Mesenchymal stem cell (in vitro differentiated cells and primary cell): ENCODE measurements around the gene DNAJC15.

Experiments used
- DNase-seq: peaks from one replicate; pipeline ENCODE4 v3.0.0-alpha.2; 2013
- H2AFZ ChIP-seq: one replicate; pipeline ENCODE4 v1.6.1; 2013; ENCODE audit warnings: low read depth, mild to moderate bottlenecking, control low read depth, inconsistent platforms, low read length, moderate library complexity
- H2AK5ac ChIP-seq: 2 replicates; pipeline ENCODE4 v1.6.1; 2013; ENCODE audit warnings: low read length, moderate library complexity, mild to moderate bottlenecking, inconsistent platforms; ENCODE audit not compliant: severe bottlenecking
- H2BK120ac ChIP-seq: one replicate; pipeline ENCODE4 v1.6.1; 2013; ENCODE audit warnings: low read depth, mild to moderate bottlenecking, inconsistent platforms, low read length, moderate library complexity
- H2BK12ac ChIP-seq, 2 experiments: one replicate each; pipeline ENCODE4 v1.6.1; 2013; ENCODE audit warnings: inconsistent platforms in 2 of 2, low read length in 2 of 2, mild to moderate bottlenecking in 2 of 2, moderate library complexity in 2 of 2, control low read depth in 1 of 2
- H2BK15ac ChIP-seq: one replicate; pipeline ENCODE4 v1.6.1; 2013; ENCODE audit warnings: mild to moderate bottlenecking, low read depth, inconsistent platforms; ENCODE audit not compliant: poor library complexity, severe bottlenecking
- H2BK5ac ChIP-seq: 2 replicates; pipeline ENCODE4 v1.6.1; 2013; ENCODE audit warnings: low read depth, mild to moderate bottlenecking, low read length, control low read depth, inconsistent platforms; ENCODE audit not compliant: poor library complexity, severe bottlenecking
- H3K14ac ChIP-seq, 2 experiments: one replicate each; pipeline ENCODE4 v1.6.1; 2013; ENCODE audit warnings: inconsistent platforms in 2 of 2, low read length in 2 of 2, control low read depth in 1 of 2, mild to moderate bottlenecking in 1 of 2, moderate library complexity in 1 of 2
- H3K18ac ChIP-seq, 2 experiments: one replicate each; pipeline ENCODE4 v1.6.1; 2013; ENCODE audit warnings: inconsistent platforms in 2 of 2, low read length in 2 of 2, control low read depth in 1 of 2, low read depth in 1 of 2, mild to moderate bottlenecking in 1 of 2
- H3K23ac ChIP-seq, 2 experiments: one replicate each; pipeline ENCODE4 v1.6.1; 2013; ENCODE audit warnings: inconsistent platforms in 2 of 2, low read length in 2 of 2, mild to moderate bottlenecking in 2 of 2, moderate library complexity in 2 of 2, control low read depth in 1 of 2
- H3K27ac ChIP-seq: 2 replicates; pipeline ENCODE4 v1.5.1; 2013; ENCODE audit warnings: mild to moderate bottlenecking, moderate library complexity, low read length, control low read depth, inconsistent platforms; ENCODE audit not compliant: poor library complexity, severe bottlenecking
- H3K27me3 ChIP-seq, 2 experiments: 2 replicates each; pipeline versions ENCODE4 v1.6.1 to v1.7.0; 2013; ENCODE audit warnings: low read length in 2 of 2, mild to moderate bottlenecking in 2 of 2, moderate library complexity in 2 of 2, control low read depth in 1 of 2, inconsistent platforms in 1 of 2; ENCODE audit not compliant: control insufficient read depth in 1 of 2, insufficient read depth in 1 of 2
- H3K36me3 ChIP-seq, 2 experiments: 2 replicates each; pipeline versions ENCODE4 v1.6.1 to v1.7.0; 2013; ENCODE audit warnings: low read length in 2 of 2, control low read depth in 1 of 2, inconsistent platforms in 1 of 2, low read depth in 1 of 2, mild to moderate bottlenecking in 1 of 2; ENCODE audit not compliant: insufficient read depth in 2 of 2, control insufficient read depth in 1 of 2
- H3K4ac ChIP-seq, 2 experiments: one replicate each; pipeline ENCODE4 v1.6.1; 2013; ENCODE audit warnings: inconsistent platforms in 2 of 2, low read length in 2 of 2, mild to moderate bottlenecking in 2 of 2, moderate library complexity in 2 of 2, control low read depth in 1 of 2, low read depth in 1 of 2
- H3K4me1 ChIP-seq: 2 replicates; pipeline ENCODE4 v1.6.1; 2013; ENCODE audit warnings: low read depth, low read length, control low read depth; ENCODE audit not compliant: control insufficient read depth, insufficient read depth
- H3K4me2 ChIP-seq: 2 replicates; pipeline ENCODE4 v1.6.1; 2013; ENCODE audit warnings: low read length, mild to moderate bottlenecking, inconsistent platforms; ENCODE audit not compliant: poor library complexity, severe bottlenecking
- H3K4me3 ChIP-seq, 2 experiments: 2 replicates each; pipeline versions ENCODE4 v1.5.1 to v1.7.0; 2013; ENCODE audit warnings: low read length in 2 of 2, mild to moderate bottlenecking in 2 of 2, control low read depth in 1 of 2, low read depth in 1 of 2; ENCODE audit not compliant: insufficient read depth in 1 of 2
- H3K79me1 ChIP-seq: replicated peaks from 2 replicates; pipeline ENCODE4 v1.6.1; 2013; ENCODE audit warnings: mild to moderate bottlenecking, control low read depth, low read length, inconsistent platforms; ENCODE audit not compliant: poor library complexity, severe bottlenecking
- H3K9ac ChIP-seq: 2 replicates; pipeline ENCODE4 v1.7.0; 2013; ENCODE audit warnings: mild to moderate bottlenecking, low read length, moderate library complexity
- H3K9me3 ChIP-seq: 2 replicates; pipeline ENCODE4 v1.7.0; 2013; ENCODE audit warnings: mild to moderate bottlenecking, low read length; ENCODE audit not compliant: control insufficient read depth
- H4K8ac ChIP-seq: one replicate; pipeline ENCODE4 v1.6.1; 2013; ENCODE audit warnings: inconsistent platforms, mild to moderate bottlenecking, low read length, moderate library complexity
- H4K91ac ChIP-seq: one replicate; pipeline ENCODE4 v1.6.1; 2013; ENCODE audit warnings: mild to moderate bottlenecking, low read length, inconsistent platforms
- WGBS: methylation state at CpG from one replicate; pipeline ENCODE4 v1.1.7; 2013; ENCODE audit warnings: mixed read lengths; 5-methylcytosine and 5-hydroxymethylcytosine counted together

DNAJC15 gene

DNA sequence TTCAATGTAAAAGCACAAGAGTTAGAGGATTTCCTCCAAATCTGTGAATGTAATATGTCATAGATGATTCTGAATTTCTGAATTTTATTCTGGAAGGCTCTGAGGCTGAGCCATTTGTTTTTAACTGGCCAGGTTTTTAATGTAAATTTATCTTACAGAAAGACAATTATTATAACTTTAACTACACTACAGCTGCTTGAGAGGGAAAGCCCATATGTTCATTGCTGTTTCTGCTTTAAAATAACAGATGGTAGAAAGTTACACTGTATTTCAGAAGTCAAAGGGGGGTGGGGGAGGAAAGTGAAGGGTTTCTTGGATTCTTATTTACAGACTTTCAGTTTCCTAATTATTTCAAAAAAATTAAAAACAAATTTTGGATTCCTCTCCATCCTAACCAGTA lies 62.8 kb downstream of the DNAJC15 start:
- Histone ChIP-seq H3K9me3 (peaks cover 5% of the 10 kb centered on the region), H3K27ac (no peak overlapping the region), H2BK5ac (no peak overlapping the region), H2BK15ac (no peak overlapping the region), H4K91ac (no peak overlapping the region), H3K18ac (no peak overlapping the region), H3K9ac (peak overlapping the region; percentile 93), H3K27me3 (no peaks in the 10 kb centered on the region), H3K4me3 (no peak overlapping the region), H3K4ac (no peak overlapping the region), H3K4me1 (no peaks in the 10 kb centered on the region), H2BK12ac (no peak overlapping the region), H3K79me1 (no peaks in the 10 kb centered on the region), H4K8ac (no peak overlapping the region), H2AFZ (no peak overlapping the region), H3K4me2 (no peak overlapping the region), H3K14ac (no peak overlapping the region), H3K23ac (no peak overlapping the region), H2AK5ac (no peak overlapping the region), H2BK120ac (no peak overlapping the region), H3K36me3 (peaks cover 0 to 11% of the 10 kb centered on the region in 2 experiments)
- DNase-seq = no peak

DNA sequence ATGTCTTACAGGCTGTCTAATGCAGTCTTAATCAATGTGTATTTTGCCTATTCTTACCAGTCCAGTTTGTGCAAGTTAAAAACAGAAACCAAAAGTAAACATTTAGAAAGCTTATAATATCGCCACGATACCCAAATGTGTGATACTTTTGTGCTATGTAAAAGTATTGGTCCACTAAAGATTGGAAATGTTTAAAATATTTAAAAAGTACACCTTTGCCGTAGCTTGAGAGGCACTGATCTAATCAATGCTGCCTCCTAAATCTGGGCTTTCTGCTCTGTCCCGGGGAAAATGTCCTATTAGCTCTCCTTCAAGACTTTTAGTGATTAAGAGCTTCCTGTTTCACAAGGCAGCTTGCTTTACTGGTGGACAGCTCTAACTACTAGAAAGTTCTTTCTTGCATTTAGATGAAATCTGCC lies 64.7 kb downstream of the DNAJC15 start:
- 71% methylated on average over 4 of the region's 4 CpGs for WGBS
- H2BK5ac ChIP-seq = no peak overlapping the region
- no peak overlapping the region for H3K23ac ChIP-seq
- no peak overlapping the region for H2BK12ac ChIP-seq
- no peak overlapping the region for H4K8ac ChIP-seq
- H3K4me3 ChIP-seq = peak overlapping the region in 1 of 2 experiments; percentile 76
- H3K14ac ChIP-seq = no peak overlapping the region
- peak overlapping the region; percentile 93 for H3K9ac ChIP-seq
- DNase-seq = peak; percentile 53
- no peak overlapping the region for H3K4ac ChIP-seq
- no peak overlapping the region for H2AK5ac ChIP-seq
- no peak overlapping the region for H2BK120ac ChIP-seq
- H3K27me3 ChIP-seq = no peaks in the 10 kb centered on the region
- no peak overlapping the region for H2AFZ ChIP-seq
- peaks cover 5% of the 10 kb centered on the region for H3K9me3 ChIP-seq
- H3K4me1 ChIP-seq = no peaks in the 10 kb centered on the region
- H3K18ac ChIP-seq = no peak overlapping the region
- H3K36me3 ChIP-seq = peaks cover 0 to 11% of the 10 kb centered on the region in 2 experiments
- no peak overlapping the region for H3K27ac ChIP-seq
- no peak overlapping the region for H2BK15ac ChIP-seq
- no peaks in the 10 kb centered on the region for H3K79me1 ChIP-seq
- H3K4me2 ChIP-seq = no peak overlapping the region
- H4K91ac ChIP-seq = no peak overlapping the region

DNA sequence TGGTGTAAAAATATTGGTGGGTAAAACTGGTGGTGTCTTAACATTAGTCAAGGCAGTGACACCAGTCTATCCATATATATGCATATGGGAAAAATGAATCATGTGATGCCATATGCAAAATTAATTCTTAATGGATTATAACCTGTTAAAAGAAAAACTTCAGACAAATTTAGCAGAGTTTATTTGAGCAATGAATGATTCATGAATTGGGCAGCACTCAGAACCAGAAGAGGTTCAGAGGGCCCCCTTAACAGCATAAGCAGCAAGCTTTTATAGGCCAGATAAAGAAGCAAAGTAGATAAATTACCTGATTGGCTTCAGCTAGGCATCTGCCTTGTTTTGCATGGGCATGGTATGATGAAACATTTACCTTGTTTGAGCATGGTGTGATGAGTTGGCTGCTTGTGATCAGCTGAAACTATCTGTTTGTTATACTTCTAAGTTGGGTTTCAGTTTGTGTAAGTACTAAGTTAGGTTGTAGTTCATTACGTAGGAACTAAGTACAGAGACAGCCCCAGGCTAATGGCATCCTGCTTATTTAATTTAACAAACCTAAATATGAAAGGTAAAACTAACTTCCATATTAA lies 66.6 kb downstream of the DNAJC15 start:
- no peak overlapping the region for H3K4me3 ChIP-seq
- H2BK12ac ChIP-seq = no peak overlapping the region
- H3K9me3 ChIP-seq = peaks cover 5% of the 10 kb centered on the region
- no peaks in the 10 kb centered on the region for H3K79me1 ChIP-seq
- H2BK15ac ChIP-seq = no peak overlapping the region
- WGBS = no CpG with 5 or more reads among the region's 1 CpG
- H2BK120ac ChIP-seq = no peak overlapping the region
- H3K4ac ChIP-seq = no peak overlapping the region
- no peak overlapping the region for H3K18ac ChIP-seq
- no peak overlapping the region for H2AFZ ChIP-seq
- DNase-seq = no peak
- H3K14ac ChIP-seq = no peak overlapping the region
- H3K4me2 ChIP-seq = no peak overlapping the region
- H3K23ac ChIP-seq = no peak overlapping the region
- peaks cover 0 to 11% of the 10 kb centered on the region in 2 experiments for H3K36me3 ChIP-seq
- no peak overlapping the region for H2BK5ac ChIP-seq
- no peaks in the 10 kb centered on the region for H3K4me1 ChIP-seq
- no peak overlapping the region for H3K27ac ChIP-seq
- H4K91ac ChIP-seq = no peak overlapping the region
- H3K9ac ChIP-seq = no peak overlapping the region
- no peak overlapping the region for H4K8ac ChIP-seq
- no peak overlapping the region for H2AK5ac ChIP-seq
- H3K27me3 ChIP-seq = no peaks in the 10 kb centered on the region

DNA sequence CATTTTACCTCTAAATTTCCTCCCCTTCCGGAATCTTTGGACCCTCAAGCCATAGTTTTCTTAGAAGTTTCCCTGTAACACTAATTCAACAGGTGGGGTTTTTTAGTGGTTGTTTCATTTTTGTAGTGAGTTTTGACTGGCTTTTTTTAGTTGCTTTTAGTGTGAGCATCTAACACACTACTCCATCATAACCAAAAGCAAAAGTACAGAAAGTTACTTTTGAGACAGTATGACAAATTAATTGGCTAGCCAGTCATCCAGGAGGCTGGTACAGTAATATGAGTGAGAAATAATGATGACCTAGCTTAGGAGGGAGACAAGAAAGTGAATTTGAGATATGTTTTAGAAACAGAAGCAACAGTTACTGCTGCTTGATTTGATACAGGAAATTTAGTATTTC lies 71.5 kb downstream of the DNAJC15 start:
- H2BK12ac ChIP-seq = no peak overlapping the region
- no peak overlapping the region for H2AK5ac ChIP-seq
- DNase-seq = no peak
- H3K4me3 ChIP-seq = peak overlapping the region in 1 of 2 experiments; percentile 23
- no peak overlapping the region for H4K8ac ChIP-seq
- no peak overlapping the region for H4K91ac ChIP-seq
- H2AFZ ChIP-seq = no peak overlapping the region
- no peak overlapping the region for H3K18ac ChIP-seq
- H3K4me1 ChIP-seq = no peaks in the 10 kb centered on the region
- H2BK5ac ChIP-seq = no peak overlapping the region
- H3K36me3 ChIP-seq = peaks cover 0 to 10% of the 10 kb centered on the region in 2 experiments
- H3K79me1 ChIP-seq = no peaks in the 10 kb centered on the region
- H3K27ac ChIP-seq = no peak overlapping the region
- no peaks in the 10 kb centered on the region for H3K27me3 ChIP-seq
- no peak overlapping the region for H2BK15ac ChIP-seq
- H2BK120ac ChIP-seq = no peak overlapping the region
- no peak overlapping the region for H3K9ac ChIP-seq
- no peak overlapping the region for H3K4ac ChIP-seq
- no peak overlapping the region for H3K14ac ChIP-seq
- no peak overlapping the region for H3K4me2 ChIP-seq
- no peak overlapping the region for H3K23ac ChIP-seq
- WGBS = no CpG with 5 or more reads among the region's 1 CpG
- peaks cover 5% of the 10 kb centered on the region for H3K9me3 ChIP-seq
